ENCODE measurements around the gene ASPN.

DNA sequence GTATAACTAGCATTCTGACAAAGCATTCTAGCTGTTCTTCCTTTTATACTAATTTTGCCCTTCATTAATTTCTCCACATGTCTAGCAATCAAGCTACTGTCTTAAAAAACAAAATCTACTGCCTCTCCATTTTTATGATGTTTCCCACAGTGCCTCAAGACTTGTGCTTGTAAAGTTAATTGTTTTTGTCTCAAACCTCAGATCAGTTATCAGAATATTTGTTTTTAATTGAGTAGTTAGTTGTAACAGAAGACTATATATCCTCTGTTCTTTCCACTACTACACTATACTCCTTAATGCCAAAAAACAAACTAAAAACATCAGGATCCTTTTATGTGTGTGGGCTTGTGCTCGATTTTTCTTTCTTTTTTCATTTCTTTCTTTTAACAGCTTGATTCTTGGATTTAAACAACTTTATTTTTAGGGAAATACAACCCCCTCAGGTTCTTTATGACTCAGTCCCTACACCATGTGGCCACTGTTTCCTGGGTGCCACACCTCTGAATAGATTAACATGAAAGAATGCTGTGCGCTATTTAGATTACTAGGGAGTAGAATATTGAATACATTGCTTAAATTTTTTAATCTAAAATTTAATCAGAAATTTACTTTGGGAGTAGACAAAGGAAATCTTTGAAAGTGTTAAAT lies 1.2 kb downstream of the ASPN start:
- no peak for TF ChIP-seq YY1 (IDR thresholded peaks at IDR 0.05; ENCODE audit: insufficient read depth, insufficient read length)
- TF ChIP-seq ZNF274 (IDR thresholded peaks at IDR 0.05; ENCODE audit: low read depth, low read length): no peak
- TF ChIP-seq SUZ12 (IDR thresholded peaks at IDR 0.05; ENCODE audit: extremely low read depth, insufficient read depth, insufficient read length): no peak

Data from NT2/D1 (cell line).